GM21515 (cell line): ENCODE measurements around the gene LAMC2.

Source experiments
- ATAC-seq: cut with Tn5 transposase; IDR thresholded peaks from one replicate; pipeline ENCODE4 v1.9.1; 2021; ENCODE audit not compliant: unreplicated experiment

The LAMC2 gene

DNA sequence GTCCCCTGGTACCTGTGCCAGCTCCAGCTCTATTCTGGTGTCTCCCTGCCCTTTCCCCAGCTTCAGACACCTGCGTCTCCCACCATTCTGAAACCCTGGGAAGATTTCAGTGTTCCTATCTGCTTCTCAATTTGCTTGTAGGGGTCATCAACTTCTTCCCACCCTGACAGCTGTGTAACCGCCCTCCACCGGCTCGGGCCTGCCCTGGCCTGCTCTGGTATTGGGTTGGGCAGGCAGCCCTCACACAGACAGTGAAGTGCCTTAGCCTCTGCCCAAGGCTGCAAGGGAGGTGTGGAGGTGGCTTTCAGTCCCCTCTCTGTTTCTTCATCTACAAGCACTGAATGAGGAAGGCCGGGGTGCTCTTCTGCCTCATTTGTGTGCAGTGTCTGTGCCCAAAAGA is 97.2 kb downstream of the LAMC2 start:
- ATAC-seq: no peak

DNA sequence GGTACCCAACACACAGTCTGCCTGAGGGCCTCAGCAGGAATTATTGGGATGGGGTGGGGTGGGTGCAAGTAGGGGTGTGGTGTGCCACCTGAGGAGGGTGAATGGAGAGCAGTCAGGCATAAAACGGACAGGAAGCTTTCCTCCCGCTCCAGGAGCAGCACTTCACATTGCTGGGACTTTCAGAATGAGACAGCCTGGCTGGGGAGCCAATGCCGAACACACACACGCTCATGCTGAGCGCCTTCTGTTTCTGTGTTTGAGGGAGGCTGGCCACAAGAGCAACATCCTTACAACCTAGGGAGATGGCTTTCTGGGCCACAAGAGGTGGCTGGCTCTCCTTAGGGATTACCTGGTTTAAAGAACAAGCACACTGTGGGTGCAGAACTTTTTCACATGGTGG is 98.0 kb downstream of the LAMC2 start:
- no peak for ATAC-seq

- no peak for ATAC-seq
Observed at GRCh38 chr1:183285256-183285655, 99.2 kb downstream of the LAMC2 start.

DNA sequence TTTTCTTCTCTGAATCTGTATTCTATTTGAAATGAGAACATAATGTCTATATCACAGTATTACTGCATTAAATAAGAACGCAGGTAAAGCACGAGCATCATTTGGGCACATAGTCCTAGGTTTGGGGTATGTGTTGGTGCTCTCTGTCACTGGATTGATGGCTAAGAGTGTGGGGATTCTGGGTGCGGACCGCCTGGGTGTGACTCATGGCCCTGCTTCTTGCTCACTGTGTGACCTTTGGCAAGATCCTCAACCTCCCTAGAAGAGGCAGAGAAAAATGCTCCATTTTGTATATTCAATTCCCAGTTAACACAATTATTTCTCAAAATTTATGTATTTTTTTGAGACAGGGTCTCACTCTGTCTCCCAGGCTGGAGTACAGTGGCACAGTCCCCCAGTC is 99.7 kb downstream of the LAMC2 start:
- no peak for ATAC-seq

DNA sequence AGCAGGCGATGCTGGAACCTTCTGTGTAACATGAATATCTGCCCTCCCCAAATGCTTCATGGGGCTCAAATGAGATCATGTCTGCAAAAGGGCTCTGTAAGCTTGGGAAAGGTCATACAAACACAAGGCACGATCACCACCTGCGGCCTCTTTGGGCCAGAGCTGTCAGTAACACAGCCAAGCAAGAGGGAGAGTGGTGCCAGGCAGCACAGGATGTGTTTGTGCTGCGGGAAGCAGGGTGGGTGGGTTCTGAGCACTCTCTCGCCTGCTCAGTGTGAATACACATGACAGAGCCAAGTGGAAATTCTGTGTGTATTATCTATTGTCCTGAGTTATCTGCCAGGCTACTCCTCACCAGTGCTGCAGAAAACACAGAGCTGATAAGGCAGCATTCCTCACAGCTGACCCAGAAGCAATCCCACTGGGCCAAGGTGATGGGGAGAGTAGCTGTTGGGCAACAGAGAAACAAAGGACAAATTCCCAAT is 101.2 kb downstream of the LAMC2 start:
- no peak for ATAC-seq

- no peak for ATAC-seq
Observed at GRCh38 chr1:183288583-183288982, 102.5 kb downstream of the LAMC2 start.

- ATAC-seq: no peak
Observed at GRCh38 chr1:183289051-183289496, 103.0 kb downstream of the LAMC2 start.

GRCh38 chr1:183290628-183291027 is 104.6 kb downstream of the LAMC2 start:
- no peak for ATAC-seq

- no peak for ATAC-seq
Observed at GRCh38 chr1:183291216-183291762, 105.2 kb downstream of the LAMC2 start.

DNA sequence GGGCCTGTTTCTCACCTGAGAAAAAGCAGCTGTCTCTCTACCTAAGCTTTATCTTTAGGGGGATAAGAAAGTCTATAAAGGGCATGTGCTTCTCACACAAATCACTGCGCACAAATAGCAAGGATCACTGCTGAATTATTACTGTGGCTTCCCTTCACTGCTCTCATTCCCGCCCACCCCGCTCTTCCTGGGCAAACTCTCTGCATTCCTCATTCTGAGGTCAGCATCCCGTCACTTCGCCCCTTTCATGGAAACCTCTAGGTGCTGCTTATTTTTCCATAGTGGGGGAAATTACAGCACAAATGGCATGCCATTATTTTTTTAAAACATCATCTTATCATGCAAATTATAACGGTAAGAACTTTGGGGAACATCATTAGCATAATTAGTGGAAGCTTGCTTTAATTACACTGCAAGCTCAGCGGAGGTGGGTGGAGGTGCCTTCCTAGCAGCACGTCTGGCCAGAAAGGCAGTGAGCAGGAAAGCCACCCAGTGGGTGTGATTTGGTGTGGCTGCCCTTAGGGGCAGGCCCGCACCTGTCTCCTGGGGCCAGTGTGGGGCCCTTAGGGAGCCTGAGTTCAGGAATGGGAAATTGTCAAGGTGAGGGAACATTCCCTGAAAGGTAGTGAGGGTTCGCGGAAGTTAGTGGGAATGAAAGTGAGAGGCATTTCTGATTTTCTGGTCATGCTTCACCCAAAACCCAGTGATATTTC is 105.9 kb downstream of the LAMC2 start:
- no peak for ATAC-seq

- no peak for ATAC-seq
Observed at GRCh38 chr1:183293241-183293640, 107.2 kb downstream of the LAMC2 start.

DNA sequence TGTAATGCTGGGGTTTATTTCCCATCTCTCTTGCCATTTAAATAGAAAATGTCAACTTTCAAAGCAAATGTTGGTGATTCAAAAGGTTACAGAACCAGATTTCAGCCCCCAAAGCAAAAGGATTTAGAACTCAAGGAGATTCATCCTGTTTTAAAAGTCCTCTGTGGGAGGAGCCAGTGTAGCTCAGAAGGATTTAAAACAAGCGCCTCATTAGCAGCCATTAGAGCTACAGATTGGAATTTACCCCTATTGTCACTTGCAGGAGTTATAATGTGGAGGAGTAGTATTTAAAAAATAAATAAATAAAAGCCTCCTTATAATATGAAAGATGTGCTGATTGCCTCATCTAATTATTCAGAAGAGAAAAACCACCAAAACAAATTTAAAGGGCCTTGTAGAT is 107.8 kb downstream of the LAMC2 start:
- no peak for ATAC-seq
